HG03460 (cell line): ENCODE data around the gene RBP3.
"Not testable (repeated sequence)": the region's sequence is repeated elsewhere in the genome, so short reads cannot be mapped to it uniquely, and the experiment has no call there.

ENCODE experiments used
- ATAC-seq: cut with Tn5 transposase; IDR thresholded peaks from one replicate; pipeline ENCODE4 v1.9.1; 2021; ENCODE audit not compliant: unreplicated experiment

RBP3 gene

DNA sequence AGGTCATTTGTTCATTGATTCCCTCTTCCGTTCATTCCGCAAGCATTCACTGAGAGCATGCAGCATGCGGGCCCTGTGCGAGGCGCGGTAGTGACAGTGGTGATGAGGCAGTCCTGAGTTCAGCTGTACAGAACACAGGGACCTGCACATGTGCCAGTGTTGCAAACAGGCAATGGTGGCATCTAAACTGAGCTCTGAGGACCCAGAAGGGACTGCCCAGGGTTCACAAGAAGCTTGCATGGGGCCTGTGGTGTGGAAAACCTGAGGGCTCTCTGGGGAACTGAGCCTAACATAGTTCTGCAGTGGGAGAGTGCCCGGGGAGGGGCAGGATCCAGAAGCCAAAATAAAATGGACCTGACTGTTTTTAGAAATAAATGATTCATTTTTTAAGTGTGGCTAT is 22.7 kb downstream of the RBP3 start:
- ATAC-seq: no peak

DNA sequence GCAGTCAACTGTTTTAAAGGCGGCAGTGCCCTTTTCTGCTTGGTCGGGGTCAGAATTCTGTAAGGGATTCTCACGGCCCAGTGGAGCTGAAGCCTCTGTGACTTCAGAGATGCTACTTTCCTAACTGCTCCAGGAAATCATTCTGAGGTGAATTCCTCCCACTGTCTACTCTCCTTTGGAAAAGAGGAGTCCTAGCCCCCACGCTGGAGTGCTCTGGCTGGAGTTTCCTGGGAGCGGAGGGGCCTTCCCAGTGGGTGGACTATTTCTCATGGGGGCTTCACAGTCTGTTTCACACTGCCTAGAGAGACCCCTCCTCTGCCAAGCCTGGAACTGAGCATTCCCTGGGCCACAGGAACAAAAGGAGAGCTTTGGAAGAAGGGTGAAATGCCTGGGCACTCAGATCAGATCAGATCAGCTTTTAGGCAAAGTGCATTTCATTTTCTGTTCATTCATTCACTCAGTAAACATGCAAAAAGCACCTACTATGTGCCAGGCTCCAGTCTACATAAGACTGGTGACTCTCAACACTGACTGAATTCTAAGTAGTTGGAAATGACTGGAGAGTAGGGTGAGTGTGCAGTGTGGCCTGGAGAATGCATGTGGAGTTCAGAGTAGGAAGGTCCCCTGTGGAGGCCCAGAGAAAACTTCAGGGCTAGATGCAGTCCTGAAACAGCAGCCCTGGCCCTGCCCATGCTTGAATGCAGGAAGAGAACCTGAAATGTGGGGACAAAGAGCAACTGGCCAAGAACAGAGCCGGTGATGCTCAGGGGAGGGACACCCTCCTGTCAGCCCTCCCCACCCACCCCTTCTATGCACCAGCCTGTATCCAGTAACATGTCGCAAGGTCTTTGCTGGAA is 23.7 kb downstream of the RBP3 start:
- ATAC-seq: no peak

DNA sequence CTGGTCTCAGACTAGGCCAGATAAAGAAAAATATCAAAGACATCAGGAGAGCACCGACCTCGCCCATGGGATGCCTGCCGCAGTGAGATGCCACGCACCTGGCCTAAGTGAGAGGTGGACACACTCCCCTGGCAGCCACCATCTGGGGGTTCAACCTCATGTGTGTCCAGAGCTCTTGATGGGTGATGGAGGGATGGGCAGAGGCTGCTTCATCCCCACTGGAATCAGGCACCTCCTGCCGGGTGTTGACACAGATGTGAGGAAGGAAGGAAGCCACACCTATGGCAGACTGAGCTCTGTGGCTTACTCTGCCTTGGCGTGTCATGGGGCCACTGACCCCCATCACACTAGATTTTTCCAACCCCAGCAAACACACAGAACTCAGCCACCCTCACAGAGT is 24.6 kb downstream of the RBP3 start:
- no peak for ATAC-seq

DNA sequence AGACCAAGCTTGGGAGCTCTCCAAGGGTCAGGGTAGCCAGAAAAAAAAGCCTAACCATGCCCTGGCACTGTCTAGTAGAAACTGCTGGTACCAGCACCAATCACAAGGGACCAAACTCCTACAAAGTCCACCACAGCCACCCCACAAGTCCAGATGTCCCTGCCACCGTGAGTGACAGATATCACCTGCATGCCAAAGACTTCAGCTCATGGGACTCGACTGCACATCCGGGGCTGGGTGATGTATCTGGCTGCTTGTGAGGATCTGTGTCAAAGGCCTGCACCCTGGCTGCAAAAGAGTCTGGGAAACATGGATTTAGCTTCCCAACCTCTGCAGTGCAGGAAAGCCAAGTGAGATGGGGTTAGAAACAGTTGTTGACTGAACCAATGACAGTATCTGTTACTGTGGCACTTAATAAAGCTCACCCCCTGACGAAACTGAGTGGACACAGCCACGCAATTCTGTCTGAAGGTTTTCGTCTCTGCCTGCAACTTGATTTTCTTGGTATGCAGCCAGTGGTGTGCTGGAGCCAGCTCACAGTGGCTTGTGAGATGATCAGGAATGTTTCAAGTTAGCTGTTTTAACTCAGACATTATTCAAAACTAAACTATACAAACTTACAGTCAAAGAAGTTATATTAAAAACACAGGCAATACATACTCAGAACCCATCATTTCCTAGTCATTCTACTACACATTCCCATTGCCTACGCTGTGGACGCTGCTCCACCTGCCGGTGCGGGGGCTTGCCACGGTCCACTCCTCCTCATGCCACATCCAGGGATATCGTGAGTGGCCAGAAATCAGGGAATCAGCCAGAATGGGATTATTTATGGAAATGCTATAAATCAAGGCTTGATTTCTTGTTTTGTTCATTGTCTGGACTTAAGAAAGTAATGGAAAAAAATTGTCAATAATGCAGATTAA is 26.7 kb downstream of the RBP3 start:
- no peak for ATAC-seq

DNA sequence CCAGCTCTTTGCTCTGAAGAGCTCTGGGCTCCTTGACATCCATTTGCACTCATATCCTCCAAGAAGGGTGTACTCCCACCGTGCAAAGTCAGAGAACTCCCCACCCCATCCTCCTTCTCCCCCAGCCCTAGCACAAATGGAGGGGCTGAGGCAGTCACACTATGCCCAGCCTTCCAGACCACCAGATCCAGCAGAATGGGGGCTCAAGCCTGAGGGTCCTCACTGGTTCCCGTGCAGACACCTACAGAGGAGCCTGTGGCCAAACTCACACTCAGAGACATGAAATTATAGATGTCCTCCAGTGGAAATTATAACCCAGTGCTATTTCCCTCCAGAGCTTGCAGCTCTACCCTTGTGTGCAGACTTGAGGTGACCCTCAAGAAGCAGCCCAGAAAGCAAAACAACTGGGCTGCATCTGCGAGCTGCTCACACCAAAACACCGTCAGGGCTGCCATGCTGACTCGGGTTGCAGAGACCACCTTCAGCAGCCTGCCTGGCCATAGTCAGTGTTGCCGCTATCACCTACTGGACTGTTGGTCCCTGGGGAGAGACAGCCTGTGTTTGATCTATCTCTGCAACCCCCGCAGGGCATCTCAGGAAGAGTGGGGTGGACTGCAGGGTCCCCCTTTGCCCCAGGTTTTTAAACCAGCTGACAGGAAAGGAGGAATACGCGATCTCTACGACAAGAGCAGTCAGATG is 28.5 kb downstream of the RBP3 start:
- no peak for ATAC-seq

DNA sequence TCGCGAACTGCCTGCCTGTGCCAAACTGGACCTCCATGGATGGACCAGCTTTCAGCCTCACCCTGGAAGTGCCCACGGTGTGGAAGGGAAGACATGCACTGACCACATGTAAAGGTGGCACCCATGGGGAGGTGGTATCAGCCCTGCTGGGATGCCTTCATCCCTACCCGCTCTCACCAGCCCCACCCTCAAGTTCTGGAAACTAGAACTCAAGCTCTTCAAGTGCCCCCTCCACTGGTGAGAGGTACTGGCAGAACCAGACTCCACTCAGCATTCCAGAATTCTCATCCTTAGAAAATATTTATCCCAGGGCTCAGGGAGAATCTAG is 30.0 kb downstream of the RBP3 start:
- ATAC-seq: no peak

DNA sequence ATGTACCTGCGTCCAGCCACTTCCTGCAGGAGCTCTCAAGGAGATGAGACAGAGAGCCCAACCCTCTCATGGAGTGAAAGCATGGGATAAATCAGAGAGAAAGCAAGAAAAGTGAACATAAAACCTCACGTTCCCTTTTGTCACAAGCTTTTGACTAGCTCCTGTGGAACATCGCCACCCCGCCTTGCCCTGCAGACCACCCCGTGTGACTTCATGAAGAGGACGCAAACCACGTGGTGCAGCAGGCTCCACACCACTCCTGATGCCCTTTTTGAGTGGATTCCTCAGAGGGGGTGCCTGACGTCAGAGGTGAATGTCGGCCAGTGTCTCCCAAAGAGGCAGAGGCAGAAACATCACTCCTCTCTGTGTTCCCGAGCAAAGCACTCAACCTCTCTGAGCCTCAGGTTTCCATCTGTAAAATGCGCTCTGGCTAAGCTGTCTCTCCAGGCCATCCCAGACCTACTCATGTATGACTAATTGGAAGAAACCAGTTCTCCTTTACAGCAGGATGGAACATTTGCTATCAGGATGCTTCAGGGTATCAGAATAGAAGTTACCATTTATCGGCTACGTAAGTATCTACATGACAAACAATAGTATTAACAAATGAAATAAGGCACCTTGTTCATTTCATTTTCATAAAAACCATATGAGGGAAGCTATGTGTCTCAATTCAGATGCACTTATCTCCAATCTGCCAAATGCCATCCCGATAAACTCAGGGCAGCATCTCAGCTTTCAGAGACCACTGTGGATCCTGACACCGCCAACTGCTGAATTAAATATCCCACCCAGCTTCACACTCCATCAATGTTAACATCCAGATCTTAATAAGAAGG is 30.7 kb downstream of the RBP3 start:
- no peak for ATAC-seq

DNA sequence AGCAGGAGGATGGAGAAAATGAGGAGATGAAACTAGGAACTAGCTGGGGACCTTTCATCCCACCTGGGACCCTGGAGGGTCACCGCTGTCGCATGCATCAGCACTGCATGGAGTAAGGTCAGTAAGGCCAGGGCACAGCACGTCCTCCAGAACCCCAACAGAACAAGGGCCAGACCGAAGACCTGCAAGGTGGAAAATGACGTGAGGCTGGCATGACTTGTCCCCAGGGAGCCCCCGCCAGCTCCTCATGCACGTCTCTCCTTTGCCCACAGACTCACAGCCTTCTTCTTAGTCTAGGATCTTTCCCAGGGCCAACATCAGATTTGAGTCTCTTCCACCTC is 31.3 kb downstream of the RBP3 start:
- ATAC-seq: no peak

DNA sequence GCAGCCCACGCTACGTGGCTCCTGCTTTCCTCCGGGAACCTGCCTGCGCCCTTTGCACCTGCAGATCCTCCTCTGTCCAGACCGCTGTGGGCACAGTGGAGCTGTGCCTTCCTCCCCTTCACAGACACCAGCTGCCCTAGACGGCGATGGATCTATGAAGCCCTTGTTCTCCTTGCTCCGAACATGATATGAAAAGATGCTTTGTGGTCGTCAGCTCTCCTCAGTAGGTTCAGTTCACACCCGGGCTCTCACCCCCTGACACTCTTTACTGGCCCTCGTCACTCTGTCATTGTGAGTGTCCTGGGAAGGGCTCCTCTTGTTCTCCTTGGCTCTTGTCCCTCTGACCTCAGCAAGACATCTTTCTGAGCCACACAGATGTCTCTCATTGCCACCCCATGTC is 31.7 kb downstream of the RBP3 start:
- no peak for ATAC-seq

DNA sequence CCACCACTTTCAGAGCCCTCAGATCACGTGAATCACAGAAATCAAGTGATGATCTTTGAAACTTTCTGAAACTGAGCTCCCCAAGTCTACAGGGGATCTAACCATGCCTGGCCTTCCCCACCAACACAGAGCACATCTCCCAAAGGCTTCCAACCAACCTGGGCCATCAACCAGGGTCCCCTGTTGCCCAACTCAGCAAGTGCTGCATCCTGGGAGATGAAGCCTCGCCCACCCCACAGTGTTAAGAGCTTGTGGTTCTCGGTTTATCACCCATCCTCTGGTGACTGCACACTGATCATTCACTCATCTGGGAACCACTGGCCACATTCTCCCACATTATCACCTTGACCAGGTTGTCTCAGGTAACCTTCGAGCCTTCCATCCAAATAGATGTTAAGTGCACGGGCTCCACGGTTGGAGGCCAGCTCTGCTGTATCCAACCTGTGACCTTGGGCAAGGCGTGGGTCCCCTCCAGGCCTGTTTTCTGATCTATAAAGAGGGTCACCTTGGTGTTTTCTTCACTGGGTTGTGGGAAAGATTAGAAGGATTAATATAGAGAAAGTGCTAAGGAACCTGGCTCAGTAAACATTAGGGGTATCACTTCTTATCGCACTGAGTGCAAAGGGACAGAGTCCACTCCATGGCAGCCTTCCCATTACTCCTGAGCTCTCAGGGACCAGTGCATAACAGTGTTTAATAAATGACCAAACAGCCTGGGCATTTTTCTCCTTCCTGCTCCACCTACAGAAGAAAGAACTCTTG is 32.4 kb downstream of the RBP3 start:
- no peak for ATAC-seq

DNA sequence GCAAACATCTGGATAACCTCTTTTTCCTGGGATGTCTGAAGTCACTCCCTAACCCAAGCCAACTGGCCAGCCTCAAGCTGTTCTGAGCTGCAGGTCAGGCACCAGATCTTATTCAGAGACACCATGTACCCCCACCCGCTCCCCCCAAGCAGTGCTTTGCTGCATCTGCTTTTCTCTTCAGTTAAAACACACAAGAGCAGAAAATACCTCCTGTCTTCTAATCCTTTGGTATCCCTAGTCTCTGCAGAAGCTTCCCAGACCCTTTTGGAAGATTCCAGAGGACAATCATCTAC is 32.9 kb downstream of the RBP3 start:
- ATAC-seq: no peak

DNA sequence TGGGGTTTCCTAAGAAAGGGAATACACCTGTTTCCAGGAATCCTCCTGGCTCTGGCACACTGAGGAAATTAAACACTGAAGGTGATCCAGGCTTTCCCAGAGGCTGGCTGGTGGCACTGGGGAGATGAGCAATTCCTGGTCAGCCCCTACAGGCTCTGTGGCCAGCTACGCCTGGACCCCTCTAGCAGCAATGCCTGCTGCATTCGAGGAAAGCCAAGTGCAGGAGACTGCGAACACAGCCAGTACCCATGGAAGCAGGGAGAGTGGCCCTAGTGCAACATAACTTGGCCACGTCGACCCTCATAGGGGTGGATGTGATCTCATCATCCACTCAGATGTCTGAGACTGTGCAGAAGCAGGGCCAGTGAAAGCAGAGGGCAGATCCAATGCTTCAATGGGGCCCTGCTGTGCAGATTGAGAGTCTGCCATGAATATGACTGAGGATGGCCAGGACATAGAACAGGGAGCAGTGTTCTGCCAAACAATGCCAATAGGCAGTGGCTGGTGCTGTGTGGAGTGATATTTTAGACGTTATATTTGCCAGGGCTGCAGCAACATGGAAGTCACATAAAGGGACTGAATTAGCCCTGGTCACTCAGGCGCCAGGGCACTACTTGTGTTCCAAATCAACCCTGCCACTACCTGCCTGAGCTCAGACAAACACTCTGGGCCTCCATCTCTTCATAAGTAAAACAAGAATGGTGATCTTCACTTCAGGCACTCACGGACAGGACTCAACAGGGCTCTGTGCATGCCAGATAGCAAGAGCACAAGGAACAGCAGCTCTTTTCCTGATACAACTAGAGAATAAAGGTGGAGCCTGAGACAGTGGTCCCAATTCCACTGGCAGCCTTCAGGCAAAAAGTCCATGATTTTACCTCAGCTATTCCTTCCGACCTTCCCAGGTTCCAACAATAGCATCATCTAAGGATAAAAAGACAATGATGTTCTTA is 33.5 kb downstream of the RBP3 start:
- no peak for ATAC-seq

DNA sequence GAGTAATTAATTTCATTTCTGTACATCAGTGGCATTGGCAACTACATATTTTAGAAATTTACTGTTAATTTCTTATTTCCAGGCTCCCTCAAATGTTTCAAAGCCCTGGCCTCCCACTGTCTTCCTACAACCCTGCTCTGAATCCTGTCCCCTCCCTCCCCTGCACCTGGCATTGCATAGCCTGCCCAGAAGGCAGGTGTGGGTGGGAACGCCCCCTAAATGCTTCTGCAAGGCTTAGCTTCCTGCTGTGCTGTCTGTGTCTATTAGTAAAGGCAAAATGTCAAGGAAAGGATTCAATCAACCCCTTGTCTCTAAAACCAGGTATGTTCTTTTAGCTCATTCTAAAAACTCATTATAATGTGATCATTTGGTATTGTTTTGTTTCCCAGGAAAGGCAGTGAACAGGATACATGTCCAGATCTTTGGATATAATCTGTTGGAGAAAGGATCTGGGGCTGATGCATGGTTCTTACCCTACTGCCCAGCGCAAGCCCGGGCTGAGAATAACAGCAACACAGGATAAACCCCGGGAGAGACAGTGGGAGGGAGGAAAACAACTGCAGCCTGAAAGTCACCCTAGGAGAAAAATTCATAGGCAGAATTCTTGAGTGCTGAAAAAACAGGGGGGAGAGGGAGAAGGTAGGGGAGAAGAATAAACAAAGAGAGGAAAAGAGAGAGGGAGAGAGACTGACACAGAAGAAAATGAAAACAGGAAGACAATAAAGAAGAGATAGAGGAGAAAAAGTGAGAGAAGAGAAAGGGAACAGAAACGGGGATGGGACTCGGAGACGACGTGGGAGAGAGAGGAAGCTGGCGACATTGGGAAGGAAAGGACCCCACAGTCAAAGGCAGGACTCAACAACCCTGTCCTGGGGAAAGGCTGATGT is 35.3 kb downstream of the RBP3 start:
- ATAC-seq: no peak

DNA sequence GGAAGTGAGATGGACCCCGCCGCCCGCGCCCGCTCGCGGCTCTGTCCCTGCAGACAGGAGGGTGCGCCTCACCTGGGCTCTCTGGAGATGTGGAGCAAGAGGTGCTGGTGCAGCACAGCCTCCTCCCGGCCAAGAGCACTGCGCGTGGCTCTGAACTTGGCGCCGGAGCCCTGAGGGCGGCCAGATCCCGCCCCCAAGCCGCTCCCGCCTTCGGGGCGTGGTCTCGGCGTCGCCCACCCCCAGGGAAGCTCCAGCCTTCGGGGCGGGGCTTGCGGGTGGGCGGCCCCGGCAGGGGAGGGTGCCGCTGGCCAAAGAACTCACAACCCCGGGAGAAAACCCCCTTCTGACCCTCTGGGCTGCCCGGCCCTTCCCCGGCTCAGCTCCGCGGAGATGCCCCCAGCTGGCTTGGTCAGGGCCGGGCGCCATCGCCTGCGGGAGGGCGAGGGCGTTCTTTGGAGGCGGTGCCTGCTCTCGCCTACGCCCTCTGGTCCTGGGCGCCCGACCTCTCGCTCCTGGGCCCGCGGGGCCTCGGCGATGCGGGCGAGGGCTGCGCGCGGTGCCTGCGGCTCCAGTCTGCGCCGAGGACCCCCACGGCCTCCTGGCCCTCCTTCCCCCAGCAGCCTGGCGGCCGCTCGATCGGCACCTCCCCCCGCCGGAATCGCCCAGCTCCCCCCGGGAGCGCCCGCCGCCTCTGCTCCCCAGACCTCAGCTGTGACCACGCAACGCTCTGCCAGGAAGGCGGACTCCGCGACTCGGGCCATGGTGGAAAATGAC is 36.2 kb downstream of the RBP3 start, which contains the start of gene ZNF488:
ZNF488 (minus strand) TSS at position 146 of the 774 bp plus-strand sequence. CDS start 15,464 bp downstream, outside the sequence.
- peak; percentile 90 for ATAC-seq

DNA sequence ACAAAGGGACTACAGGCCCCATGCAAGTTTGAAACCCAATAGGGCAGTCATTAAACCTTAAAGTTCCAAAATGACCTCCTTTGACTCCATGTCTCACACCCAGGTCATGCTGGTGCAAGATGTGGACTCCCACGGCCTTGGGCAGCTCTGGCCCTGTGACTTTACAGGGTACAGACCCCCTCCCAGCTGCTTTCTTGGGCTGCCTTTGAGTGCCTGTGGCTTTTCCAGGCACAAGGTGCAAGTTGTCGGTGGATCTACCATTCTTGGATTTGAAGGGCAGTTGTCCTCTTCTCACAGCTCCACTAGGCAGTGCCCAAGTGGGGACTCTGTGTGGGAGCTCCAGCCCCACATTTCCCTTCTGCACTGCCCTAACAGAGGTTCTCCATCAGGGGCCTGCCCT is 37.9 kb downstream of the RBP3 start:
- not testable (repeated sequence) for ATAC-seq

DNA sequence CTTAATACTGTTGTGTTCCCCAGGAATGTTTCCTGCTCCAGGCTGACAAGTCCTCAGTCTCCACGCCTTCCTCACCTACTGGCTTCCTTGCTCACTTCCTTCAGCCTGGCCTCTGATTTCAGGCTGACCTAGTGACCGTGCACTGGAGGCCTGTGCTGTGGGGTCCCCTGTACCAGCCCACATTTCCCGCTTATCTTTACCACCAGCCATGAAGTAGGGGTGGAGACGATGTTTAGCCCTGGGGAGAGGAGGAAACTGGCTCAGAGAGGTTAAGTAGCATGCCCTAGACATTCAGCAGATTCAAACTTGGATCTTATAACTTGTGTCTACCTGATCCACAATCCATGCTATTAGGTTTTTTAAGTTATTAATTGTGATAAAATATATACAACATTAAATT is 40.7 kb downstream of the RBP3 start:
- no peak for ATAC-seq

DNA sequence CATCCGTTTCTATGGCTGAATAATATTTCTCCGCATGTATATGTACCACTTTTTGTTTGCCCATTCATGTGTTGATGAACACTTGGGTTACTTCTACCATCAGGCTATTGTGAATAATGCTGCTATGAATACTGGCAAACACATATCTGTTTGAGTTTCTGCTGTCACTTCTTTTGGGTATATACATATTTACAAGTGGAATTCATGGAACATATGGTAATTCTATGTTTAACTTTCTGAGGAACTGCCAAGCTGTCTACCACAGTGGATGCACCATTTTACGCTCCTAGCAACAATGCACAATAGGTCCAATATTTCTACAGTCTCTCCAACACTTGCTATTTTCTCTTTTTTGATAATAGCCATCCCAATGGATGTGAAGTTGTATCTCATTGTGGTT is 41.5 kb downstream of the RBP3 start:
- no peak for ATAC-seq
